HG02970 (cell line): ENCODE results near the gene ARHGAP18.

Experiments used
- ATAC-seq: cut with Tn5 transposase; IDR thresholded peaks from one replicate; pipeline ENCODE4 v1.9.1; 2021; ENCODE audit warnings: mild to moderate bottlenecking, moderate library complexity, moderate number of reproducible peaks; ENCODE audit not compliant: unreplicated experiment, low FRiP score

The ARHGAP18 gene

GRCh38 chr6:129645830-129646579 is 64.0 kb downstream of the ARHGAP18 start:
- no peak for ATAC-seq

GRCh38 chr6:129645106-129645829 is 64.7 kb downstream of the ARHGAP18 start:
- ATAC-seq: no peak

GRCh38 chr6:129644567-129645015 is 65.4 kb downstream of the ARHGAP18 start:
- no peak for ATAC-seq

- no peak for ATAC-seq
Observed at GRCh38 chr6:129643968-129644367, 66.0 kb downstream of the ARHGAP18 start.

- no peak for ATAC-seq
Observed at GRCh38 chr6:129643176-129643575, 66.8 kb downstream of the ARHGAP18 start.

GRCh38 chr6:129642322-129642721 is 67.7 kb downstream of the ARHGAP18 start:
- ATAC-seq: no peak

GRCh38 chr6:129641344-129641743 is 68.6 kb downstream of the ARHGAP18 start:
- no peak for ATAC-seq

- no peak for ATAC-seq
Observed at GRCh38 chr6:129638686-129639085, 71.3 kb downstream of the ARHGAP18 start.

GRCh38 chr6:129638055-129638684 is 71.8 kb downstream of the ARHGAP18 start:
- ATAC-seq: no peak

- no peak for ATAC-seq
Observed at GRCh38 chr6:129637340-129638054, 72.5 kb downstream of the ARHGAP18 start.

GRCh38 chr6:129635396-129636130 is 74.4 kb downstream of the ARHGAP18 start:
- ATAC-seq: no peak

- ATAC-seq: no peak
Observed at GRCh38 chr6:129634411-129635230, 75.4 kb downstream of the ARHGAP18 start.

GRCh38 chr6:129633529-129633928 is 76.4 kb downstream of the ARHGAP18 start:
- ATAC-seq: no peak

GRCh38 chr6:129632172-129632613 is 77.8 kb downstream of the ARHGAP18 start:
- ATAC-seq: no peak

- ATAC-seq: no peak
Observed at GRCh38 chr6:129631070-129631469, 78.9 kb downstream of the ARHGAP18 start.

- ATAC-seq: no peak
Observed at GRCh38 chr6:129630596-129630995, 79.4 kb downstream of the ARHGAP18 start.

GRCh38 chr6:129628101-129628815 is 81.7 kb downstream of the ARHGAP18 start:
- no peak for ATAC-seq

- no peak for ATAC-seq
Observed at GRCh38 chr6:129624488-129624887, 85.5 kb downstream of the ARHGAP18 start.
